OCI-LY3 (cell line): ENCODE measurements around the gene SPTSSB.

Experiments used
- H2AFZ ChIP-seq: fragments of 200-600, 300-600 bp; shearing (Covaris generic); 2 replicates; pipeline ENCODE4 v1.6.0; 2014; ENCODE audit warnings: antibody characterized with exemption, low read depth, low read length
- H3K27ac ChIP-seq: fragments of 200-600, 300-600 bp; sonication (generic); 2 replicates; pipeline ENCODE4 v1.5.1; 2014; ENCODE audit warnings: mild to moderate bottlenecking, low read length, moderate library complexity, mixed read lengths
- H3K27me3 ChIP-seq: fragments of 200-600, 300-600 bp; sonication (generic); 2 replicates; pipeline ENCODE4 v1.6.1; 2014; ENCODE audit warnings: low read depth, low read length, mixed read lengths
- H3K36me3 ChIP-seq: fragments of 200-600, 300-600 bp; sonication (generic); replicated peaks from 2 replicates; pipeline ENCODE3; 2014; ENCODE audit warnings: low read depth, low read length, mixed read lengths
- H3K4me1 ChIP-seq: fragments of 300-600, 200-600 bp; sonication (generic); 2 replicates; pipeline ENCODE4 v1.6.1; 2014; ENCODE audit warnings: low read length, mixed read lengths
- H3K4me2 ChIP-seq: fragments of 200-600, 300-600 bp; sonication (generic); 2 replicates; pipeline ENCODE4 v1.6.1; 2014; ENCODE audit warnings: low read length, mixed read lengths
- H3K4me3 ChIP-seq: fragments of 300-600, 200-600 bp; sonication (generic); 2 replicates; pipeline ENCODE4 v1.5.1; 2014; ENCODE audit warnings: antibody characterized with exemption, mild to moderate bottlenecking, low read length, moderate library complexity
- H3K79me2 ChIP-seq: fragments of 300-600, 200-600 bp; shearing (Covaris generic); 2 replicates; pipeline ENCODE4 v1.6.1; 2014; ENCODE audit warnings: mild to moderate bottlenecking, low read length, mixed read lengths
- H3K9ac ChIP-seq: fragments of 300-600, 200-600 bp; shearing (Covaris generic); 2 replicates; pipeline ENCODE4 v1.6.0; 2014; ENCODE audit warnings: mild to moderate bottlenecking, low read length, moderate library complexity
- H3K9me3 ChIP-seq: fragments of 200-600, 300-600 bp; shearing (Covaris generic); 2 replicates; pipeline ENCODE4 v1.6.1; 2014; ENCODE audit warnings: low read length, mixed read lengths; ENCODE audit not compliant: insufficient read depth
- H4K20me1 ChIP-seq: fragments of 200-600, 300-600 bp; sonication (generic); 2 replicates; pipeline ENCODE4 v1.6.1; 2016; ENCODE audit warnings: low read length, mixed read lengths; ENCODE audit not compliant: insufficient read depth
- CTCF ChIP-seq: fragments of 200-600, 300-600 bp; sonication (generic); IDR thresholded peaks from 2 replicates; pipeline ENCODE4 v1.5.1; 2014; ENCODE audit warnings: antibody characterized with exemption, low read length, low read depth
- EZH2phosphoT487 ChIP-seq: fragments of 200-600 bp; shearing (Covaris generic); IDR thresholded peaks from 2 replicates; pipeline ENCODE4 v1.6.1; 2018; ENCODE audit warnings: antibody characterized with exemption, mixed run types, low read depth

The SPTSSB gene

GRCh38 chr3:161345023-161345422 is 26.3 kb downstream of the SPTSSB start:
- TF ChIP-seq EZH2phosphoT487 (no peak), CTCF (no peak)
- no peaks in the 10 kb centered on the region for H3K4me1 ChIP-seq
- H3K36me3 ChIP-seq, result no peaks in the 10 kb centered on the region
- no peak overlapping the region for H3K4me2 ChIP-seq
- H3K4me3 ChIP-seq, result no peak overlapping the region
- no peaks in the 10 kb centered on the region for H4K20me1 ChIP-seq
- H3K27me3 ChIP-seq, result peaks cover 11% of the 10 kb centered on the region; the same call in 1 of the 2 replicates
- H2AFZ ChIP-seq, result no peak overlapping the region
- H3K9ac ChIP-seq, result no peak overlapping the region
- H3K9me3 ChIP-seq, result no peaks in the 10 kb centered on the region
- H3K79me2 ChIP-seq, result no peaks in the 10 kb centered on the region
- no peak overlapping the region for H3K27ac ChIP-seq

- Histone ChIP-seq H3K27ac (no peak overlapping the region), H3K4me1 (no peaks in the 10 kb centered on the region), H3K9me3 (no peaks in the 10 kb centered on the region), H3K27me3 (peaks cover 13% of the 10 kb centered on the region), H3K36me3 (no peaks in the 10 kb centered on the region), H3K4me2 (no peak overlapping the region), H2AFZ (no peak overlapping the region), H3K9ac (no peak overlapping the region), H4K20me1 (no peaks in the 10 kb centered on the region), H3K79me2 (no peaks in the 10 kb centered on the region), H3K4me3 (no peak overlapping the region)
- TF ChIP-seq EZH2phosphoT487, result no peak
- no peak for TF ChIP-seq CTCF
Measured at GRCh38 chr3:161343986-161344385, 27.3 kb downstream of the SPTSSB start.

- no peak for TF ChIP-seq CTCF
- TF ChIP-seq EZH2phosphoT487, result no peak
- Histone ChIP-seq H3K27ac (no peak overlapping the region), H3K27me3 (peaks cover 13% of the 10 kb centered on the region), H3K4me3 (no peak overlapping the region), H3K9ac (no peak overlapping the region), H3K4me1 (no peaks in the 10 kb centered on the region), H3K36me3 (no peaks in the 10 kb centered on the region), H3K9me3 (no peaks in the 10 kb centered on the region), H2AFZ (no peak overlapping the region), H3K4me2 (no peak overlapping the region), H4K20me1 (no peaks in the 10 kb centered on the region), H3K79me2 (no peaks in the 10 kb centered on the region)
Measured at GRCh38 chr3:161343540-161343939, 27.8 kb downstream of the SPTSSB start.

GRCh38 chr3:161342629-161343028 is 28.7 kb downstream of the SPTSSB start:
- Histone ChIP-seq H3K4me1 (peaks cover under 1% of the 10 kb centered on the region; the same call in 1 of the 2 replicates), H2AFZ (no peak overlapping the region), H3K27me3 (peaks cover 16% of the 10 kb centered on the region), H3K4me2 (no peak overlapping the region), H3K36me3 (no peaks in the 10 kb centered on the region), H3K27ac (no peak overlapping the region), H3K9ac (no peak overlapping the region), H3K4me3 (no peak overlapping the region), H3K79me2 (no peaks in the 10 kb centered on the region), H4K20me1 (no peaks in the 10 kb centered on the region), H3K9me3 (no peaks in the 10 kb centered on the region)
- TF ChIP-seq CTCF (no peak), EZH2phosphoT487 (no peak)
